HepG2 (cell line): ENCODE results near the gene HOXA1. TPM values are rescaled to one million over a fixed set of nuclear protein-coding genes. Genes with fewer than 3 reads are reported as not detected.
A peak's percentile ranks its signal among the peaks of the same experiment; 100 is the strongest.

Source experiments
- ATAC-seq: fragments of 200-7000 bp; cut with Tn5 transposase; 3 replicates; pipeline ENCODE4 v1.9.1; 2020; ENCODE audit warnings: mild to moderate bottlenecking, moderate library complexity
- BruUV-seq: library from RNA; stranded (reverse); fragments of 400-500 nt; replicated peaks from 2 replicates; lab custom pipeline; 2021; lab: Mats Ljungman, UMichigan
- CTCF ChIA-PET: fragments of 300-600 bp; formaldehyde crosslinking; extraction: SDS; loops from one replicate; lab custom pipeline; 2021; ENCODE audit warnings: low total read pairs, inconsistent platforms, low intra/inter-chr PET ratio; lab: Yijun Ruan, JAX
- POLR2A ChIA-PET: fragments of 350-600 bp; sonication (Branson Sonifier 250); formaldehyde crosslinking; loops from one replicate; lab custom pipeline; 2020; ENCODE audit warnings: antibody characterized with exemption, inconsistent platforms; lab: Yijun Ruan, JAX
- DNase-seq: peaks from one replicate; pipeline ENCODE4 v3.0.0-alpha.2; 2015; ENCODE audit warnings: low spot score
- FAIRE-seq: peaks from 3 replicates; lab custom pipeline; 2011; peaks lifted over from hg19 to GRCh38; lab: Jason Lieb, UNC
- H2AFZ ChIP-seq: one replicate; pipeline ENCODE4 v1.6.1; 2011; ENCODE audit warnings: low read length, inconsistent platforms
- H3K27ac ChIP-seq: fragments of 300-600 bp; 3 replicates; pipeline ENCODE4 v1.8.0; 2011; ENCODE audit warnings: mixed run types, mild to moderate bottlenecking, mixed read lengths, low read length, inconsistent platforms; ENCODE audit not compliant: insufficient read depth; ENCODE audit errors: extremely low read length
- H3K27me3 ChIP-seq, 2 experiments: fragments of 200-600 bp in 1 of 2; 2 replicates in 1 of 2; 3 replicates in 1 of 2; pipeline versions ENCODE4 v1.6.0 to v1.8.0; 2011; ENCODE audit warnings: low read length in 2 of 2, mild to moderate bottlenecking in 2 of 2, moderate library complexity in 2 of 2, inconsistent platforms in 1 of 2; ENCODE audit not compliant: insufficient read depth in 2 of 2, control insufficient read depth in 1 of 2
- H3K36me3 ChIP-seq, 2 experiments: fragments of 200-600 bp in 1 of 2; replicated peaks in 1 of 2; 2 replicates in 1 of 2; 3 replicates in 1 of 2; pipeline versions ENCODE4 v1.5.1 to v1.8.0; 2011; ENCODE audit warnings: low read length in 2 of 2, inconsistent platforms in 1 of 2; ENCODE audit not compliant: insufficient read depth in 2 of 2, control insufficient read depth in 1 of 2
- H3K4me1 ChIP-seq: 2 replicates; pipeline ENCODE4 v1.5.1; 2012; ENCODE audit warnings: low read length, inconsistent platforms; ENCODE audit not compliant: insufficient read depth
- H3K4me2 ChIP-seq: 2 replicates; pipeline ENCODE4 v1.6.0; 2011; ENCODE audit warnings: low read depth, low read length, inconsistent platforms
- H3K4me3 ChIP-seq, 3 experiments: fragments of 200-600 bp in 1 of 3; sonication (generic), shearing (Covaris generic) in 1 of 3; replicated peaks in 1 of 3; 2 replicates each; pipeline ENCODE4 v1.5.1; 2011 to 2016; ENCODE audit warnings: low read length in 3 of 3, inconsistent platforms in 2 of 3, low read depth in 2 of 3, mild to moderate bottlenecking in 2 of 3, control low read depth in 1 of 3, mixed read lengths in 1 of 3; ENCODE audit not compliant: insufficient read depth in 1 of 3
- H3K79me2 ChIP-seq: one replicate; pipeline ENCODE4 v1.6.1; 2011; ENCODE audit warnings: low read length, inconsistent platforms; ENCODE audit not compliant: insufficient read depth
- H3K9ac ChIP-seq: 2 replicates; pipeline ENCODE4 v1.6.0; 2011; ENCODE audit warnings: mild to moderate bottlenecking, low read depth, low read length, inconsistent platforms; ENCODE audit not compliant: insufficient read depth
- H3K9me3 ChIP-seq: 2 replicates; pipeline ENCODE4 v1.5.1; 2012; ENCODE audit warnings: mild to moderate bottlenecking, low read length
- H4K20me1 ChIP-seq: 2 replicates; pipeline ENCODE4 v1.6.0; 2011; ENCODE audit warnings: inconsistent platforms, mild to moderate bottlenecking, low read length, moderate library complexity; ENCODE audit not compliant: insufficient read depth
- AGO2 ChIP-seq: fragments of 200-400 bp; formaldehyde crosslinking; optimal IDR thresholded peaks from 2 replicates; pipeline ENCODE3; 2017; ENCODE audit warnings: mild to moderate bottlenecking, low read depth, low read length, moderate library complexity
- CREB1 ChIP-seq, 2 experiments: fragments of 450-650 bp in 1 of 2; IDR thresholded peaks; 2 replicates each; pipeline ENCODE4 v1.6.1; 2016 to 2017; ENCODE audit warnings: control low read depth in 1 of 2, mild to moderate bottlenecking in 1 of 2, missing compliant biosample characterization in 1 of 2, missing genetic modification characterization in 1 of 2
- ELF3 ChIP-seq: IDR thresholded peaks from 2 replicates; pipeline ENCODE4 v1.6.1; 2016; ENCODE audit warnings: missing genetic modification reagents, missing compliant biosample characterization
- HNRNPLL ChIP-seq: fragments of 200-400 bp; formaldehyde crosslinking; IDR thresholded peaks from 2 replicates; pipeline ENCODE4 v1.6.1; 2017; ENCODE audit warnings: mild to moderate bottlenecking, low read depth, low read length; ENCODE audit not compliant: poor library complexity, severe bottlenecking
- KLF11 ChIP-seq: IDR thresholded peaks from 2 replicates; pipeline ENCODE4 v1.6.1; 2016; ENCODE audit warnings: missing compliant biosample characterization
- POLR2G ChIP-seq: fragments of 200-400 bp; formaldehyde crosslinking; IDR thresholded peaks from 2 replicates; pipeline ENCODE4 v1.6.1; 2018; ENCODE audit warnings: mild to moderate bottlenecking, low read depth, low read length, moderate library complexity
- RBFOX2 ChIP-seq: fragments of 200-400 bp; formaldehyde crosslinking; IDR thresholded peaks from 2 replicates; pipeline ENCODE4 v1.6.1; 2017; ENCODE audit warnings: low read depth, mild to moderate bottlenecking, low read length
- SP1 ChIP-seq, 2 experiments: fragments of 450-650 bp in 1 of 2; sonication (generic) in 1 of 2; formaldehyde crosslinking in 1 of 2; IDR thresholded peaks; 2 replicates each; pipeline versions ENCODE4 v1.4.0 to v1.6.1; 2016 to 2020; ENCODE audit warnings: missing genetic modification reagents in 1 of 2
- WGBS: methylation state at CpG from one replicate; pipeline ENCODE4 v1.1.6; 2017; ENCODE audit warnings: low lambda C conversion rate; 5-methylcytosine and 5-hydroxymethylcytosine counted together
- in situ Hi-C: cut with HindIII; loops from 2 replicates; pipeline ENCODE4 v1.10.0; 2017; ENCODE audit warnings: low pct_unique_long_range_greater_than_20kb; ENCODE audit not compliant: extremely low pct_ligation_motif_present
- intact Hi-C: fragments of 100-400 bp; cut with micrococcal nuclease; formaldehyde crosslinking; loops from one replicate; pipeline ENCODE4 v1.10.0; 2022; ENCODE audit not compliant: unreplicated experiment
- polyA plus RNA-seq, 8 experiments: library from polyadenylated mRNA; depleted of rRNA in 3 of 8; stranded (reverse) in 7 of 8; unstranded in 1 of 8; fragments of >200 nt; fragmentation: Illumina TruSeq in 4 of 8; extraction: Trizol in 4 of 8; gene quantifications; 2 replicates each; pipeline versions ENCODE4 v1.2.1 to v1.2.3, GENCODE V29; 2011 to 2016; ENCODE audit warnings: low read depth in 4 of 8, missing spikeins in 1 of 8, mixed read lengths in 1 of 8; ENCODE audit not compliant: insufficient read depth in 1 of 8
- total RNA-seq, 5 experiments: library from RNA; depleted of rRNA; stranded (reverse); fragments of >200 nt; fragmentation: Illumina TruSeq; extraction: Trizol; gene quantifications; 2 replicates each; pipeline ENCODE4 v1.2.3, GENCODE V29; 2016; ENCODE audit warnings: low read depth in 1 of 5

Gene HOXA1
- total and polyA plus RNA-seq, 2 of the 13 experiments (the other 11 are each of a cell fraction or from before 2014, with no cell fraction given): 0.18 to 0.20 TPM

DNA sequence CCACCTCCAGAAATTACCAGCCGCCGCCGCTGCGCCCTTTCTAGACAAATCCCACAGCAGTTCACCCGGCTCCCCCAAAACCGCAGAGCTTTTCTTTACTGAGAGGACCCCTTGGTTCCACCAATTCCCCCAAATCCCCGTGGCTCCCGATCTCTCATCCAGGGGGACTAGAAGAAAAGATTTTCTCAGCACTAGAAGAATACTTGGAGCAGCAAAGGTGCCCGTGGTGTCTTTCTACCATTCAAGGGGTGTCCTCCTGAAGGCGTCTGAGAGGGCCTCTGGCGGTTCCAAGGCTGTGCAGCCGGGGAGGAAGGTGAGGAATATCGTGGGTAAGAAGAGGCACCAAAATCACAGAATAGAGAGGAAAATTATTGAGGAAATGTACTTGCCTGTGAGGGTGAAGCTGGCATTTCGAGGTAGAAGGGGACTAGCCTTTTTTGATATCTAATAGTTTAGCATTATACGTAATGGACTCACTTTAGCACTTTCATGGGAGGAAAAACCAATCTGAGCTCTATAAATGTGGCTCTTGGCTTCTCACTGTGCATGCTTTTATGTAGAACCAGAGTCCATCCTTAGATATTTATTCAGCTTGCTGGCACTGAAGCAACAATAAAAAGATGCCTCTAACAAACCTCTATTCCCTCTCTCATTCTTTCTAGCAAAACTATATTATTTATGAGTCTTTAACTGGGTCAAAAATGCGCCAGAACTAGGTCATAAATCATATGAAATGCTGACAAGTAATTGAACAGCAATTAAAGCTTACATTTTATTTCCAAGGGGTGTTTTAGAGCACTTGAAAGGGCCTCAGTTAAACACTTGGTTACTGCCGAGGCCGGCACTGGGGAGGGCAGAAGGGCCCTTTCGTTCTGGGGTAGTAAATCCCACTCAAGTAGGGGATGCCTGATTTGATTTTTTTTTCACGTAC, 20.5 kb upstream of the HOXA1 start:
- Histone ChIP-seq H3K4me1 (peaks cover 43% of the 10 kb centered on the region), H3K79me2 (peaks cover 47% of the 10 kb centered on the region), H4K20me1 (peaks cover 18% of the 10 kb centered on the region), H3K36me3 (peaks cover 0 to 6% of the 10 kb centered on the region in 2 experiments; a peak in 3 of 5 replicates), H3K4me2 (no peak overlapping the region), H3K27ac (no peak overlapping the region), H3K9me3 (no peaks in the 10 kb centered on the region), H3K27me3 (no peaks in the 10 kb centered on the region), H3K9ac (no peak overlapping the region), H2AFZ (no peak overlapping the region), H3K4me3 (no peak overlapping the region)
- intact Hi-C loops (no loop called here), in situ Hi-C loops (no loop called here)
- no TSS peak for BruUV-seq
- WGBS: 95% methylated on average over 20 of the region's 20 CpGs
- no peak for DNase-seq
- ChIA-PET POLR2A (interaction anchor here (1.6 kb wide), 1 partner anchor 252 kb away, joined by 5 read pairs; the partner anchor contains the start of gene SKAP2), CTCF (no interaction called here)
- no peak for ATAC-seq
- no peak for FAIRE-seq
- TF ChIP-seq KLF11 (CRISPR knock-in tag) (no peak), RBFOX2 (0 out of 2 replicates have a peak, but pooled peaks have one; percentile 25), ELF3 (CRISPR knock-in tag) (no peak)

- Histone ChIP-seq H3K9ac (no peak overlapping the region), H3K9me3 (no peaks in the 10 kb centered on the region), H3K4me3 (no peak overlapping the region), H3K4me1 (peaks cover 39% of the 10 kb centered on the region), H4K20me1 (peaks cover 13% of the 10 kb centered on the region), H3K4me2 (no peak overlapping the region), H3K79me2 (peaks cover 38% of the 10 kb centered on the region), H3K27ac (no peak overlapping the region), H3K36me3 (peaks cover 0 to 6% of the 10 kb centered on the region in 2 experiments; a peak in 3 of 5 replicates), H3K27me3 (no peaks in the 10 kb centered on the region), H2AFZ (no peak overlapping the region)
- ATAC-seq (no peak), FAIRE-seq (no peak), DNase-seq (no peak)
- 97% methylated on average over 45 of the region's 45 CpGs for WGBS
- BruUV-seq: no TSS peak
- TF ChIP-seq HNRNPLL: peak; percentile 19
- TF ChIP-seq RBFOX2: peak; percentile 69
- no peak for TF ChIP-seq CREB1 (IDR thresholded peaks at IDR 0.05)
- no peak for TF ChIP-seq CREB1 (CRISPR knock-in tag; IDR thresholded peaks at IDR 0.05)
- peak; percentile 92 for TF ChIP-seq AGO2
- 0 out of 2 replicates have a peak, but pooled peaks have one; percentile 27 for TF ChIP-seq POLR2G
- TF ChIP-seq SP1 (IDR thresholded peaks at IDR 0.05): no peak
- TF ChIP-seq SP1 (CRISPR knock-in tag; IDR thresholded peaks at IDR 0.05): no peak
- intact Hi-C loops: no loop called here
- in situ Hi-C loops: no loop called here
- ChIA-PET POLR2A (no interaction called here), CTCF (no interaction called here)
Observed at GRCh38 chr7:27115221-27116026, 19.6 kb upstream of the HOXA1 start.
